Ramos (cell line): Measurements from ENCODE around the gene HAAO.

ENCODE experiments used
- in situ Hi-C: fragments of 300-500 bp; cut with MboI; formaldehyde crosslinking; loops from one replicate; pipeline ENCODE4 v1.14.3; 2022; ENCODE audit warnings: low sequenced_read_pairs; ENCODE audit not compliant: unreplicated experiment

HAAO gene

GRCh38 chr2:42815726-42816125 is 23.3 kb upstream of the HAAO start:
- in situ Hi-C loops, result no loop called here

DNA sequence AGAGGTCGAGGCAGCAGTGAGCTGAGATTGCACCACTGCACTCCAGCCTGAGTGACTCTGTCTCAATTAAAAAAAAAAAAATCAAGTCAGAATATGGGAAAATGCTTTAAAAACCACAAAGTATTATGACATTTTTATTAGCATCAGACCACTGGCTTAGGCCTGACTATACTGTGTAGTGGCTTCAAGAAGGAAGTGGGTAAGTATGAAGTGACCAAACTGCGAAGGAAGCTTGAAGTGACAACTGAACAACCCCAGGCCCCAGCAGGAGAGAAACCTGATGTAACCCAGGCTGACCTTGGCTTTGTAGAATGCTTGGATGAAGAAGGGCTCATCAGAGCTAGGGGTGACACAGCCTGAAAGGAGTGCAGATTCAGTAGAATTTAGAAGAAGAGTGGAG is 21.4 kb upstream of the HAAO start:
- in situ Hi-C loops, result no loop called here

DNA sequence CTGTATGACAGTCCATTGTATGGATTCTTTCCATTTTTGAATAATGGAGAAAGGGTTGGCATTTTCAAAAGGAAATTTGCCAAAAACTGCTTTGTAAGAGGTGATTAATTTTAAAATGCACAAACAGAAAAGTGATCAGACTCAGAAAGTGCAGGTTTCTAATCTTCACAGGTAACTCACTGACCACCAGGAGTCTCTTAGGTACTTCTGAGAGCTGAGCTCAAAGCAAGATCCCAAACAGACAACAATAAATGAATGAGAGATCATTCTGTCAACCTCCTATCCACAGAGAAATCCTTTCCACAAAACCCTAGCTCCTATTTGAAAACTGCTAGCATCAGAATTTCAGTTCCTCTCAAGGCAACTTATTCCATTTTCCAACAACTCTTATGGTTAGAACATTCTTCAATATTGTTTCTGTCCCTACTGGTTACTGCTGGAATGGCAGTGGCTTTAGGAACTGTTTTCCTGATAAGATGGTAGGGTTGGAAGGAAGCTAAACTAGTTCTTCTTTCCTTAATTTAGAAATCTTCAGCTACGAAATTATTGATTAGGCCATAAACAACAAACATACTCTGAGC is 20.6 kb upstream of the HAAO start:
- in situ Hi-C loops, result no loop called here

DNA sequence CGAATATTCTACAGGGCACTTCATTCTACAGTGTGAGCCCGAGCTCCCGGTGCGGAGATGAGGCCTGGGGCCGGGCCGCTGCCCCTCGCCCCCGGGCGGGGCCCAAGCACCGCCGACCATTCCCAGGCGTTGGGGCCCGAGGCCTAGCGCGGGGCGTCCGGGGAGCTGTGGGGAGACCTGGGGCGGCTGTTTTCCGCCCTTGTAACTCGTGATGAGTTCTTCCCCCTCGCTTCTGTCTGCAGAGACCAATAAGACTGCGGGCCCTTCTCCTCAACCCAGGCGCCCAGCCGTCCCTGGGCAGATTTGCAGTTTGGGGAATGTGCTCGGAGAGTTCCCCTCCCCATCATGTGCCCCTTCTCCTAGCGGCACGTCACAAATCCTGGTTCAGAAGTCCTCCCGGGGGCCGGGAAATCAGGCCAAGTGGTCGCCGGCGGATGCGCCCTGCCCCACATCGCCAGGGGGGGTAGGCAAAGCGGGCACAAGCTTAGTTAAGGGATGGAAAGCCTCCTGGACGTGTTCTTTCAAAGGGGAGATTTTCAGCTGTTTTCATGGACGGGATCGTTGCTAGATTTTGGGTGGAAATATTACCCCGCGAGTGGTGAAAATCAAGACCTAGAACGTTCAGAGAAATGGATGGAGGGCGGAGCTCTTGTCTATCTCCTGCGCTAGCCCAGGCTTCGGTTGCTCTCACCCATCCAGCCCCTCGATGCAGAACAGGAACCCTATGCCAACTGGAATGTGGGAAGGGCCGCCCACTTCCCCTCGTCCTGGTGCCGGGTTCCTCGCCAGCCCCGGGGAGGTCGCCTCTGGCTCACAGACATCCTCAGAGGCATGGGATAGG is 18.8 kb upstream of the HAAO start:
- in situ Hi-C loops, result no loop called here

GRCh38 chr2:42810121-42810970 is 18.0 kb upstream of the HAAO start:
- in situ Hi-C loops, result no loop called here

DNA sequence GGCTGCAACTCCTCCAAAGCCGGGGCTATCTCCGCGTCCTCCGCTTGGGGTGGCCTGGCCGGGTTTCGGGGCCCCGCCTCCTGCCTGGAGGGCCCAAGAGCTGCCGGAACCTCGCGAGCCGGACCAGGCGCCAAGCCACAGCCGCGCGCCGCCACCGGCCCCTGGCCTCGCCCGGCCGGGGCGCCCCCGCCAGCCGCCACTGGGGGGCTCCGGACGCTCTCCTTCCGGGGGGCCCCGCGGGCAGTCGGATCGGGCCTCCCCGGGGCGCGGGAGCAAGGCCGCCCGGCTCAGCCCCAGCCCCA is 17.4 kb upstream of the HAAO start:
- in situ Hi-C loops, result no loop called here

GRCh38 chr2:42809131-42809818 is 16.9 kb upstream of the HAAO start:
- in situ Hi-C loops, result no loop called here

DNA sequence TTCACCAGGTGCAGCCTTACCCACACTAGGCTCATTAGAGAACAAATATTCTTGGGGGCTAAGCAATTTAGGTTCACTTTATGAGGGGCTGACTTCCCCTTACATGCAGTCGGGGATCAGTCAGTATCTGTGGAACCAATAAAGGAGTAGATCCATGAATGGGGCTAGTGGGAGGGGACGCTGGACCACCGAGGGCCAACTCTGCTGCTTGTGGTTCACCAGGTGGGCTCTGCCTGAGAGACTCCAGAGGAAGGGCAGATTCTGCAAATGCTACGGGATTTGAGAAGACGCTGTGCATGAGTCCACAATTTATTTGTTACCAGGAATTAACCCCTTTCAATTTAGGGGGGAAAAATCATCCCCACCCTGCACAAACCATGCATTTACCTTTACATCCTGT is 15.9 kb upstream of the HAAO start:
- in situ Hi-C loops, result no loop called here

- in situ Hi-C loops, result no loop called here
Observed at GRCh38 chr2:42806786-42807185, 14.4 kb upstream of the HAAO start.

DNA sequence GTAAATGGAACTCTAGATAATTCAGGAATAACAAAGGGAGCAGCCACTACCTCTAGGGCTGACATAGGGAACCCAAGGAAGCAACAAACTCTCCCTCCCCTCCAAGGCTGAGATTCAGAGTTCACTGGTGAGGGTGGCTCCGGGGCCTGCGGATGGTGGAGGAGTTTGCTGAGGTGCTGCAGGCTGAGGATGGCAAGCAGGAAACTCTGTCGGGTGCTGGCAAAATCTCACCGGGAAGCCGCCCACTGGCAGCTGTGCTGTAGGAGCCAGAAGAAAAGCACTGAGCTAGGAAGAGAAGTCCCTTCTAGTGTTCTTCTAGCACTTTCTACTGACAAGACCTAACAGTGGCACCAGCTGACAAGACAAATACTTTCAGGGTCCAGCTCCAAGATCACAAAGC is 12.5 kb upstream of the HAAO start:
- in situ Hi-C loops, result no loop called here

DNA sequence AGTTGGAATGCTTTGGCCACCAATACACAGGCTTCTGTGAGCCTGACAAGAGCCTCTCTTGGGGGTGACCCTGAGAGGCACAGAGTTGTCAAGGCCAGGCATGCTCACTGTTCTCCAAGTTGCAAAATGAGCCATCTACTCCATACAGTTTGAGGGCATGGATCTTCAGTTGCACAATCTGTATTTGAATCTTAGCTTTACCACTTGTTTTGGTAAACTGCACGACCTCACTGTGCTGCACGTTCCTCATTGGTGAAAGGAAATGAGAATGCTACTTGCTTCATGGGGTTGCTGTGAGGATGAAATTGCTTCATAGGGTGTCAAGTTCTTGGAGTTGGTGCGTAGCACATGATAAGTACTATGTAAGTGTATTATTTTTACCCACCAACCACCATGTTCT is 12.0 kb upstream of the HAAO start:
- in situ Hi-C loops, result no loop called here

GRCh38 chr2:42802150-42802549 is 9.8 kb upstream of the HAAO start:
- in situ Hi-C loops, result no loop called here

GRCh38 chr2:42801381-42801780 is 9.0 kb upstream of the HAAO start:
- in situ Hi-C loops, result no loop called here

DNA sequence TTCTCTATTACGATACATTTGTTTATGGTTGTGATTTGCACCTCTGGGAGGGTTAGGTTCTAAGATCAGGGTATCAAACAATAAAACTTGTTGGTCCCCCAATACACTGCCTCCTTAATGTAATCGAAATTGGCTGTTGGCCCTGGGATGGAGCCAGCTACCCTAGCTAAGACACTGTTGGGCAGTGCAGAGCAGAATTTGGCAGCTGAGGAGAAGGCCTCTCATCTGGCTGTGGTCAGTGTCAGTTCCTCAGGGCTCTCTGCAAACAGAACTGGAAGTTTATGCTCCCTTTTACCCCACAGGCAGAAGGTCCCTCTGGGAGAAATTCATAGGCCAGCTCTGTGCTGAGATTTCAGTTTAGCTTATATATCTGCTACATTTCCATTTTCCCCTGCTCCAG is 8.6 kb upstream of the HAAO start:
- in situ Hi-C loops, result no loop called here

DNA sequence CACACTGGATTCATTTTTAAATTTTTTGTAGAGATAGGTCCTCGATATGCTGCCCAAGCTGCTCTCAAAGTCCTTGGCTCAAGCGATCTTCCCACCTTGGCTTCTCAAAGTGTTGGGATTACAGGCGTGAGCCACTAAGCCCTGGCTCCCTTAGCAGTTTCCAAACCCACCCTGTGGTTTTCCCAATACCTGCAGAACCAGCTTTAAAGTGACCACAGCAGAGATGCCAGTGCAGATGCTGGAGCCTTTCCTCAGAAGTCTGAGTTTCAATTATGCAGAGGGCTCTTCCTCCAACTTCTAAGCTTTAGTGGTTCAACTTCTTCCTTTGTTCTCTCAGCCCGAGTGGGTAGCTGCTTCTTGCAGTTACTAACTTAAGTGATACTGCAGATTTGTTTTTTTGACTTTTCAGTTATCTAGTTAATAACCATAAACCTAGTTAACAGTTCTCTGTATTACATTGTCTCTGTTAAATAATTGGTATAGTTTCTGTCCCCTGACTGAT is 8.1 kb upstream of the HAAO start:
- in situ Hi-C loops, result no loop called here

DNA sequence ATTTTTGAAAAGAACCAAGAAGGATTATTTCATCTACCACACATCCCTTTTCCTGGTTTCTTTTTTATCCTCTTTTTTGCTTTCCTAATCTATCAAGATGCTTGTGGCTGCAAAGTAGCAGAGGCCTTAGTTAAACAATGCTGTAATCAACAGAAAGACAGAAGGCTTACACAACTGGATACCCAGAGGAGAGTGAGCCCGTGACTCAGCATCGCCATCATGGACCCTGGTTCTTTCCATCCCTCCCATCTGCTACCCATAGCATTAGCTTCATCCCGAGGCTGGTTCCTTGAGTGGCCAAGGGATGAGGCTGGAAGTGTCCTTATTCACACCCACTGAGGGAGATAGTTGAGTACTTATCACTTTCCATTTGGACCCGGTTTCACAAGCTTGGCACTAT is 7.5 kb upstream of the HAAO start:
- in situ Hi-C loops, result no loop called here

DNA sequence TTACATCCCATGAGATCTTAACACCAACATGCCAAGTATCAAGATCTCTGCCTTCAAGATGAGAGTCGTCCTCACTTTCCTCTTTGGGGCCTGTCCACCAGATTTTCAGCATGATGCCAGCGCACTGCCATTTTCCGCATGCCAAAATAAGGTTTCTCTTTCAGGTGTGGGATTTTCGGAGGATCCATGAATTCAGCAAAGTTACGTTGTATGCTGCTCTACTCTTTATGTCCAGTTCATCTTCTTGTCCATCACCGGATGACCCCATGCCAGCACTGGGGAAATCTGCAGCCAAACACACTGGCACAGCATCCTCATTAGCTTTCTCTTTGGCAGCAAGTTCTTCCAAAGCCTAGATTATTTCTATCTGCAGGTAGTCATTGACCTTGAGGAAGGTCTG is 4.9 kb upstream of the HAAO start:
- in situ Hi-C loops, result no loop called here

DNA sequence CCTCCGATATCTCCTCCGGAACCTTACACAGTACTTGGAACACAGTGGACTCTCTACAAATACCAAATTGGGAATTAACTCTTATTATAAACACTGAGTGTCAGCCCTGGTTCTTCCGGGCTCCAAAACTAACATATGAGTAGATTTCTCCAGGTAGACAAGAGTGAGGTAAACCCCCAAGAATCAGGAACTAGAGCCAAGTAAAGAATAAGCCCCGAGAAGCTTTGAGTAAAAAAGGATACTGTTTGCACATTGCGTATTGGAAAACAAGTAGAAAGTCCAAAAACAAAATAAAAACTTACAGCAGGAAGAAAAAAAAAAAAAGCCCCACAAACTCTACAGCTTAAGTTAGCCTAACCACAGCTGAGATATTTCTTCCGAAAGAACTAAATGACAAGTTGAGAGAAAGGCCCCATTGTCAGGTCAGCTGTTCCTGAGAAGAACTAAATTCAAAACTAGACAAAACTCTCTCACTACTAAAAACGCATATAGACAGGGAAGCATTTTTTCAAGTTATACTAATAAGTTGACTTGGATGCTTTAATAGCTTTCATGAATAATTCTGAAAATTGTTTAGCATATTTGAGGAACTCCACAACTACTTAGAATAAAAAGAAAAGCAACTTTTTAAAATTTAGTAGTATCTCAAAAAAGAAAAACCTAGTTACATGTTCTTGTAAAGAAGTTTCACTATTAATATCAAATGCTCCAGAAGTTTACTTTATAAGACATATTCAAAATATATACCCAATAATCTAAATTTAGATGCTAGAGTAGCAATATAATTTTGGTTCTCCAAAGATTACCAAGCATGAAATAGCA is 4.3 kb upstream of the HAAO start:
- in situ Hi-C loops, result no loop called here

GRCh38 chr2:42795841-42796301 is 3.5 kb upstream of the HAAO start:
- in situ Hi-C loops, result no loop called here

- in situ Hi-C loops, result no loop called here
Observed at GRCh38 chr2:42795275-42795674, 2.9 kb upstream of the HAAO start.
